Caco-2 (cell line): ENCODE data around the gene RELB. TPM values are rescaled to one million over a fixed set of nuclear protein-coding genes. Genes with fewer than 3 reads are reported as not detected.

Experiments used
- BruUV-seq: library from RNA; stranded (reverse); fragments of 400-500 nt; replicated peaks from 2 replicates; lab custom pipeline; 2021; lab: Mats Ljungman, UMichigan
- CTCF ChIA-PET: fragments of 300-600 bp; sonication (Branson Sonifier 250); formaldehyde crosslinking; loops from one replicate; lab custom pipeline; 2022; ENCODE audit warnings: antibody characterized with exemption; lab: Charles Lee
- POLR2A ChIA-PET: fragments of 300-600 bp; sonication (Branson Sonifier 250); formaldehyde crosslinking; loops from one replicate; lab custom pipeline; 2022; ENCODE audit warnings: antibody characterized with exemption; lab: Charles Lee
- DNase-seq, 2 experiments: peaks; one replicate each; pipeline versions ENCODE4 v3.0.0 to v3.0.0-alpha.2; 2020 to 2022
- H3K27me3 ChIP-seq: replicated peaks from 2 replicates; pipeline ENCODE4 v1.6.0; 2011; ENCODE audit warnings: low read length; ENCODE audit not compliant: control insufficient read depth, insufficient read depth
- H3K36me3 ChIP-seq: 2 replicates; pipeline ENCODE4 v1.5.1; 2011; ENCODE audit warnings: low read length; ENCODE audit not compliant: control insufficient read depth, insufficient read depth
- H3K4me1 ChIP-seq: fragments of 250-450 bp; sonication (Bioruptor Pico); 2 replicates; pipeline ENCODE4 v1.5.1; 2020; ENCODE audit warnings: mild to moderate bottlenecking
- H3K4me3 ChIP-seq: 2 replicates; pipeline ENCODE4 v1.5.1; 2011; ENCODE audit warnings: low read depth, mild to moderate bottlenecking, control low read depth, low read length
- H3K9me3 ChIP-seq: fragments of 250-450 bp; sonication (Bioruptor Pico); 2 replicates; pipeline ENCODE4 v1.5.1; 2020; ENCODE audit warnings: mild to moderate bottlenecking, moderate library complexity
- H3K27ac Mint-ChIP-seq: one replicate; pipeline ENCODE4 v1.8.0; 2022; ENCODE audit warnings: mixed read lengths; ENCODE audit not compliant: unreplicated experiment
- H3K27me3 Mint-ChIP-seq: one replicate; pipeline ENCODE4 v1.8.0; 2022; ENCODE audit warnings: mixed read lengths; ENCODE audit not compliant: insufficient read depth, unreplicated experiment
- H3K36me3 Mint-ChIP-seq: one replicate; pipeline ENCODE4 v1.8.0; 2022; ENCODE audit warnings: mild to moderate bottlenecking, mixed read lengths; ENCODE audit not compliant: insufficient read depth, unreplicated experiment
- H3K4me1 Mint-ChIP-seq: one replicate; pipeline ENCODE4 v1.8.0; 2022; ENCODE audit warnings: low read depth, mixed read lengths; ENCODE audit not compliant: unreplicated experiment
- H3K4me3 Mint-ChIP-seq: one replicate; pipeline ENCODE4 v1.8.0; 2022; ENCODE audit warnings: mild to moderate bottlenecking, moderate library complexity, mixed read lengths; ENCODE audit not compliant: unreplicated experiment
- H3K9me3 Mint-ChIP-seq: one replicate; pipeline ENCODE4 v1.8.0; 2022; ENCODE audit warnings: mixed read lengths; ENCODE audit not compliant: unreplicated experiment
- CTCF ChIP-seq, 2 experiments: fragments of 200-600 bp in 1 of 2; IDR thresholded peaks; 1 replicate in 1 of 2; 2 replicates in 1 of 2; pipeline versions ENCODE4 v1.5.1 to v1.8.0; 2011 to 2022; ENCODE audit warnings: antibody characterized with exemption in 1 of 2, control low read depth in 1 of 2, inconsistent platforms in 1 of 2, low read depth in 1 of 2, low read length in 1 of 2, mild to moderate bottlenecking in 1 of 2, moderate library complexity in 1 of 2; ENCODE audit not compliant: insufficient read depth in 1 of 2, severe bottlenecking in 1 of 2, unreplicated experiment in 1 of 2
- intact Hi-C: fragments of 100-400 bp; cut with micrococcal nuclease; formaldehyde crosslinking; loops from one replicate; pipeline ENCODE4 v1.10.0; 2022; ENCODE audit not compliant: unreplicated experiment
- total RNA-seq: library from RNA; stranded (reverse); gene quantifications from 2 replicates; pipeline ENCODE4 v1.2.3, GENCODE V29; 2022

The RELB gene
- total RNA-seq, 1 experiment from 2014 or later: 6.3 TPM

- Mint-ChIP-seq H3K4me1 (no peaks in the 10 kb centered on the region), H3K36me3 (peaks cover 77% of the 10 kb centered on the region), H3K4me3 (no peak overlapping the region), H3K9me3 (no peaks in the 10 kb centered on the region), H3K27ac (no peak overlapping the region), H3K27me3 (no peaks in the 10 kb centered on the region)
- H3K36me3 ChIP-seq: peaks cover 4% of the 10 kb centered on the region
- ChIA-PET POLR2A (interaction anchor here (0.7 kb wide), 1 partner anchor 903 kb away, joined by 9 read pairs; no protein-coding TSS in a partner anchor), CTCF (no interaction called here)
- H3K9me3 ChIP-seq: no peaks in the 10 kb centered on the region
- TF ChIP-seq CTCF (IDR thresholded peaks at IDR 0.05; ENCODE audit: insufficient read depth in 1 of 2, low read depth in 1 of 2, low read length in 1 of 2, severe bottlenecking in 1 of 2, unreplicated experiment in 1 of 2): no peak
- no peak overlapping the region for H3K4me3 ChIP-seq
- intact Hi-C loops: no loop called here
- no peaks in the 10 kb centered on the region for H3K4me1 ChIP-seq
- DNase-seq: no peak
- no peaks in the 10 kb centered on the region for H3K27me3 ChIP-seq
- no TSS peak for BruUV-seq
Observed at GRCh38 chr19:44984005-44984404, 17.3 kb upstream of the RELB start.

GRCh38 chr19:44985445-44985844, 15.8 kb upstream of the RELB start:
- Mint-ChIP-seq H3K27me3 (no peaks in the 10 kb centered on the region), H3K4me1 (no peaks in the 10 kb centered on the region), H3K27ac (no peak overlapping the region), H3K4me3 (no peak overlapping the region), H3K9me3 (no peaks in the 10 kb centered on the region), H3K36me3 (peaks cover 68% of the 10 kb centered on the region)
- CTCF ChIA-PET: no interaction called here
- no peaks in the 10 kb centered on the region for H3K9me3 ChIP-seq
- no peaks in the 10 kb centered on the region for H3K4me1 ChIP-seq
- H3K36me3 ChIP-seq: peaks cover 4% of the 10 kb centered on the region
- intact Hi-C loops: no loop called here
- TF ChIP-seq CTCF (IDR thresholded peaks at IDR 0.05; ENCODE audit: insufficient read depth in 1 of 2, low read depth in 1 of 2, low read length in 1 of 2, severe bottlenecking in 1 of 2, unreplicated experiment in 1 of 2): no peak
- no peak overlapping the region for H3K4me3 ChIP-seq
- BruUV-seq: no TSS peak
- DNase-seq: no peak
- POLR2A ChIA-PET: no interaction called here
- H3K27me3 ChIP-seq: no peaks in the 10 kb centered on the region

GRCh38 chr19:44986389-44986788, 14.9 kb upstream of the RELB start:
- no peak for TF ChIP-seq CTCF (IDR thresholded peaks at IDR 0.05; ENCODE audit: insufficient read depth in 1 of 2, low read depth in 1 of 2, low read length in 1 of 2, severe bottlenecking in 1 of 2, unreplicated experiment in 1 of 2)
- H3K4me3 ChIP-seq: no peak overlapping the region
- no peak for DNase-seq
- Mint-ChIP-seq H3K4me1 (no peaks in the 10 kb centered on the region), H3K4me3 (no peak overlapping the region), H3K27ac (no peak overlapping the region), H3K36me3 (peaks cover 68% of the 10 kb centered on the region), H3K27me3 (no peaks in the 10 kb centered on the region), H3K9me3 (no peaks in the 10 kb centered on the region)
- peaks cover 4% of the 10 kb centered on the region for H3K36me3 ChIP-seq
- no peaks in the 10 kb centered on the region for H3K27me3 ChIP-seq
- ChIA-PET POLR2A (no interaction called here), CTCF (interaction anchor here (0.9 kb wide), 1 partner anchor 74 kb away, joined by 4 read pairs; no protein-coding TSS in a partner anchor)
- no peaks in the 10 kb centered on the region for H3K9me3 ChIP-seq
- H3K4me1 ChIP-seq: no peaks in the 10 kb centered on the region
- BruUV-seq: no TSS peak
- intact Hi-C loops: no loop called here
